ENCODE results near the gene PADI3. TPM values are rescaled to one million over a fixed set of nuclear protein-coding genes. Genes with fewer than 3 reads are reported as not detected.

PADI3 gene
- polyA plus RNA-seq, 3 donors, result 0.01 TPM; not detected in 2

DNA sequence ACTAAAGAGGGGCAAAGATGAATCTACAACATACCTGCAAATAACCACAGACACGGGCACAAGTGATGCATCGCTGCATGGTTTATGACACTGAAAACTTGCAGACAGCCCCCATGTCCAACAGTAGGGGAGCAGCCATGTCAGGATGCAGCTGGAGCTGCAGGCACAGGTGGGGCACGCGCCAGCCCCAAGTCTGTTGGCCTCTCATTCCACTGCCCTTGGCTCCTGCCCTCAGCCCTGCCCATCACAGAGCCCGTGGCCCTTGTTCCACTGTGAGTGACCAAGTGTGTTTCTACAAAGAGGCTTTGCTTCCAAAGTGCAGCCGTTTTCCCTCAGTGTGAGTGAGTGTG lies 55.9 kb downstream of the PADI3 start:
- Histone ChIP-seq H2AFZ (ENCODE audit: insufficient read depth, low read depth, low read length, poor library complexity, severe bottlenecking) (peak overlapping the region; percentile 51), H4K20me1 (ENCODE audit: insufficient read depth, low read length) (no peaks in the 10 kb centered on the region), H3K79me2 (ENCODE audit: insufficient read depth, low read length) (peaks cover 14% of the 10 kb centered on the region), H3K27ac (ENCODE audit: low read depth in 1 of 2, low read length in 2 of 2) (peak overlapping the region; percentile 45 to 63), H3K4me3 (replicated peaks in 1 of 3; ENCODE audit: low read depth in 2 of 3, low read length in 3 of 3) (peak overlapping the region in 1 of 3 experiments; percentile 34), H3K9me3 (replicated peaks in 1 of 2; ENCODE audit: control insufficient read depth in 1 of 2, insufficient read depth in 1 of 2, low read length in 2 of 2) (peaks cover 7 to 13% of the 10 kb centered on the region in 2 donors), H3K36me3 (replicated peaks in 1 of 2; ENCODE audit: control insufficient read depth in 1 of 2, insufficient read depth in 2 of 2, low read length in 2 of 2) (no peaks in the 10 kb centered on the region), H3K27me3 (ENCODE audit: control insufficient read depth in 2 of 2, insufficient read depth in 2 of 2, low read length in 2 of 2) (no peaks in the 10 kb centered on the region), H3K4me1 (ENCODE audit: control insufficient read depth in 1 of 2, insufficient read depth in 2 of 2, low read length in 2 of 2) (peaks cover 67 to 74% of the 10 kb centered on the region in 2 donors), H3K4me2 (replicated peaks; ENCODE audit: extremely low read depth, low read length, poor library complexity, severe bottlenecking) (peak overlapping the region; percentile 47), H3K9ac (ENCODE audit: insufficient read depth, low read length, poor library complexity, severe bottlenecking) (no peak overlapping the region)
- Mint-ChIP-seq H3K4me1 (peaks cover 72% of the 10 kb centered on the region), H3K36me3 (peaks cover 3 to 14% of the 10 kb centered on the region in 2 donors), H3K9me3 (peaks cover 8 to 17% (median 10%) of the 10 kb centered on the region in 7 donors), H3K27me3 (ENCODE audit: low read depth in 3 of 3) (peaks cover 0 to 3% (median 0%) of the 10 kb centered on the region in 3 donors), H3K27ac (peak overlapping the region; percentile 81 to 87 (median 84)), H3K4me3 (peak overlapping the region; percentile 55 to 78)
- DNase-seq, result no peak
- intact Hi-C loops (cut with micrococcal nuclease), result no loop called here
- WGBS (ENCODE audit: insufficient coverage), result 32% methylated on average over 4 of the region's 6 CpGs
- TF ChIP-seq, protein P1, sequence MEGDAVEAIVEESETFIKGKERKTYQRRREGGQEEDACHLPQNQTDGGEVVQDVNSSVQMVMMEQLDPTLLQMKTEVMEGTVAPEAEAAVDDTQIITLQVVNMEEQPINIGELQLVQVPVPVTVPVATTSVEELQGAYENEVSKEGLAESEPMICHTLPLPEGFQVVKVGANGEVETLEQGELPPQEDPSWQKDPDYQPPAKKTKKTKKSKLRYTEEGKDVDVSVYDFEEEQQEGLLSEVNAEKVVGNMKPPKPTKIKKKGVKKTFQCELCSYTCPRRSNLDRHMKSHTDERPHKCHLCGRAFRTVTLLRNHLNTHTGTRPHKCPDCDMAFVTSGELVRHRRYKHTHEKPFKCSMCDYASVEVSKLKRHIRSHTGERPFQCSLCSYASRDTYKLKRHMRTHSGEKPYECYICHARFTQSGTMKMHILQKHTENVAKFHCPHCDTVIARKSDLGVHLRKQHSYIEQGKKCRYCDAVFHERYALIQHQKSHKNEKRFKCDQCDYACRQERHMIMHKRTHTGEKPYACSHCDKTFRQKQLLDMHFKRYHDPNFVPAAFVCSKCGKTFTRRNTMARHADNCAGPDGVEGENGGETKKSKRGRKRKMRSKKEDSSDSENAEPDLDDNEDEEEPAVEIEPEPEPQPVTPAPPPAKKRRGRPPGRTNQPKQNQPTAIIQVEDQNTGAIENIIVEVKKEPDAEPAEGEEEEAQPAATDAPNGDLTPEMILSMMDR (IDR thresholded peaks at IDR 0.05), result no peak

DNA sequence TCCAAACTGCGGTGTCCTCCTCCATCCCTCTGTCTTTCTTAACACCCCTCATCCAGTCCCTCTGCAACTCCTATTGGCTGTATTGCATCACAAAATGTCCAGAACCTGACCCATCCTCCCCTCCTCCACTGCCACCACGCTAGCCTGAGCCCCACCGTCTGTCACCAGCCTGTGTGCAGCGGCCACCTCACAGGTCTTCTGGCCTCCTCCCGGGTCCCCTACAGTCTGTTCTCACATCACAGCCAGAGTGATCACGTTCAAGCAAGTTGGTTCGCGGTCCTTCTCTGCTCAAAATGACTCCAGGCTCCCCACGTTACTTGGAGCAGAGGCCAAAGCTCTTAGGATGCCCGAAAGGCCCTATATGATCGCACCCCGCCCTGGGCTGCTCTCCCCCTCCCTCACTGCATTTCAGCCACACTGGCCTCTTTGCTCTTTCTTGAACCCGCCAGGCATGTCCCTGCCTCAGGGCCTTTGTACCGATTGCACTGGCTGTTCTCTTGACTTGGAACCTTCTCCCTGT lies 56.7 kb downstream of the PADI3 start:
- H3K36me3 ChIP-seq (replicated peaks in 1 of 2; ENCODE audit: control insufficient read depth in 1 of 2, insufficient read depth in 2 of 2, low read length in 2 of 2), result no peaks in the 10 kb centered on the region
- Mint-ChIP-seq H3K4me3 (no peak overlapping the region), H3K36me3 (peaks cover 6 to 19% of the 10 kb centered on the region in 2 donors), H3K27ac (peak overlapping the region in 3 of 7 donors; percentile 19 to 30 (median 20)), H3K27me3 (ENCODE audit: low read depth in 3 of 3) (peaks cover 0 to 3% (median 0%) of the 10 kb centered on the region in 3 donors), H3K9me3 (peaks cover 8 to 13% (median 10%) of the 10 kb centered on the region in 7 donors), H3K4me1 (peaks cover 81% of the 10 kb centered on the region)
- no peak overlapping the region for H3K9ac ChIP-seq (ENCODE audit: insufficient read depth, low read length, poor library complexity, severe bottlenecking)
- WGBS (ENCODE audit: insufficient coverage), result 82% methylated on average over 13 of the region's 14 CpGs
- H4K20me1 ChIP-seq (ENCODE audit: insufficient read depth, low read length), result no peaks in the 10 kb centered on the region
- TF ChIP-seq, protein P1 (IDR thresholded peaks at IDR 0.05), result no peak
- no peak overlapping the region for H2AFZ ChIP-seq (ENCODE audit: insufficient read depth, low read depth, low read length, poor library complexity, severe bottlenecking)
- no peak for DNase-seq
- H3K9me3 ChIP-seq (replicated peaks in 1 of 2; ENCODE audit: control insufficient read depth in 1 of 2, insufficient read depth in 1 of 2, low read length in 2 of 2), result peaks cover 7 to 13% of the 10 kb centered on the region in 2 donors
- intact Hi-C loops (cut with micrococcal nuclease), result no loop called here
- H3K27ac ChIP-seq (ENCODE audit: low read depth in 1 of 2, low read length in 2 of 2), result no peak overlapping the region
- no peak overlapping the region for H3K4me2 ChIP-seq (replicated peaks; ENCODE audit: extremely low read depth, low read length, poor library complexity, severe bottlenecking)
- peaks cover 23% of the 10 kb centered on the region for H3K79me2 ChIP-seq (ENCODE audit: insufficient read depth, low read length)
- H3K4me1 ChIP-seq (ENCODE audit: control insufficient read depth in 1 of 2, insufficient read depth in 2 of 2, low read length in 2 of 2), result peaks cover 75 to 82% of the 10 kb centered on the region in 2 donors
- no peaks in the 10 kb centered on the region for H3K27me3 ChIP-seq (ENCODE audit: control insufficient read depth in 2 of 2, insufficient read depth in 2 of 2, low read length in 2 of 2)
- no peak overlapping the region for H3K4me3 ChIP-seq (replicated peaks in 1 of 3; ENCODE audit: low read depth in 2 of 3, low read length in 3 of 3)

Data from CD14-positive monocyte (primary cell).